DOHH2 (cell line): ENCODE data around the gene ARIH2.

Source experiments
- H3F3A ChIP-seq: fragments of 200-600 bp; sonication (generic), shearing (Covaris generic); 2 replicates; pipeline ENCODE4 v1.6.0; 2016; ENCODE audit warnings: antibody characterized with exemption, mild to moderate bottlenecking; ENCODE audit not compliant: control insufficient read depth, insufficient read depth
- H3K27ac ChIP-seq: fragments of 200-600 bp; sonication (generic); 2 replicates; pipeline ENCODE4 v1.5.1; 2014; ENCODE audit warnings: low read depth, mild to moderate bottlenecking, low read length, moderate library complexity
- H3K27me3 ChIP-seq: fragments of 200-600 bp; sonication (generic); 2 replicates; pipeline ENCODE4 v1.6.1; 2014; ENCODE audit warnings: mild to moderate bottlenecking, low read length, mixed read lengths; ENCODE audit not compliant: control insufficient read depth
- H3K36me3 ChIP-seq: fragments of 200-600 bp; sonication (generic); 2 replicates; pipeline ENCODE4 v1.6.1; 2014; ENCODE audit warnings: mild to moderate bottlenecking, low read length, moderate library complexity, mixed read lengths; ENCODE audit not compliant: control insufficient read depth
- H3K4me1 ChIP-seq: fragments of 200-600 bp; sonication (generic); 2 replicates; pipeline ENCODE4 v1.6.1; 2014; ENCODE audit warnings: mild to moderate bottlenecking, low read length, mixed read lengths; ENCODE audit not compliant: control insufficient read depth
- H3K4me2 ChIP-seq: fragments of 200-600 bp; sonication (generic); 2 replicates; pipeline ENCODE4 v1.6.0; 2014; ENCODE audit warnings: mild to moderate bottlenecking, low read length, moderate library complexity
- H3K4me3 ChIP-seq: fragments of 200-600 bp; sonication (generic); 2 replicates; pipeline ENCODE4 v1.5.1; 2014; ENCODE audit warnings: mild to moderate bottlenecking, low read length, mixed read lengths
- H3K79me2 ChIP-seq: fragments of 200-600 bp; sonication (generic); 2 replicates; pipeline ENCODE4 v1.6.1; 2014; ENCODE audit warnings: mild to moderate bottlenecking, low read length, mixed read lengths; ENCODE audit not compliant: control insufficient read depth
- H3K9me2 ChIP-seq: fragments of 200-600 bp; sonication (generic); replicated peaks from 2 replicates; pipeline ENCODE4 v1.6.1; 2014; ENCODE audit warnings: mild to moderate bottlenecking, low read length, mixed read lengths; ENCODE audit not compliant: control insufficient read depth
- H3K9me3 ChIP-seq: fragments of 200-600 bp; sonication (generic); 2 replicates; pipeline ENCODE4 v1.6.1; 2014; ENCODE audit warnings: antibody characterized with exemption, low read length, mixed read lengths; ENCODE audit not compliant: control insufficient read depth, insufficient read depth
- H4K20me1 ChIP-seq: fragments of 200-600 bp; sonication (generic); 2 replicates; pipeline ENCODE4 v1.6.0; 2014; ENCODE audit warnings: low read depth, mild to moderate bottlenecking, antibody characterized with exemption, low read length, moderate library complexity; ENCODE audit not compliant: control insufficient read depth, insufficient read depth
- CTCF ChIP-seq: fragments of 200-600 bp; sonication (generic); IDR thresholded peaks from one replicate; pipeline ENCODE4 v1.5.1; 2014; ENCODE audit warnings: antibody characterized with exemption, mild to moderate bottlenecking, low read depth, low read length; ENCODE audit not compliant: poor library complexity, severe bottlenecking
- EZH2phosphoT487 ChIP-seq: fragments of 200-600 bp; sonication (generic); IDR thresholded peaks from 2 replicates; pipeline ENCODE4 v1.6.1; 2017; ENCODE audit warnings: borderline replicate concordance, mild to moderate bottlenecking, antibody characterized with exemption, low read length, moderate library complexity, mixed read lengths

The ARIH2 gene

GRCh38 chr3:48990636-48991469, 72.2 kb downstream of the ARIH2 start:
- H4K20me1 ChIP-seq, result no peaks in the 10 kb centered on the region
- peaks cover 30% of the 10 kb centered on the region for H3K36me3 ChIP-seq
- H3K4me1 ChIP-seq, result peaks cover 29% of the 10 kb centered on the region
- H3K27me3 ChIP-seq, result no peaks in the 10 kb centered on the region
- H3K4me3 ChIP-seq, result peak overlapping the region; percentile 88
- TF ChIP-seq EZH2phosphoT487 (no peak), CTCF (peak; percentile 16)
- H3K27ac ChIP-seq, result peak overlapping the region; percentile 33; the same call in 1 of the 2 replicates
- no peaks in the 10 kb centered on the region for H3K9me3 ChIP-seq
- no peaks in the 10 kb centered on the region for H3K9me2 ChIP-seq
- H3F3A ChIP-seq, result peaks cover 10% of the 10 kb centered on the region
- H3K4me2 ChIP-seq, result peak overlapping the region; percentile 96
- H3K79me2 ChIP-seq, result peaks cover 37% of the 10 kb centered on the region

- H3K79me2 ChIP-seq, result peaks cover 37% of the 10 kb centered on the region
- no peaks in the 10 kb centered on the region for H3K27me3 ChIP-seq
- H3K36me3 ChIP-seq, result peaks cover 22% of the 10 kb centered on the region
- H3K4me2 ChIP-seq, result peak overlapping the region; percentile 96
- no peak overlapping the region for H3K27ac ChIP-seq
- peaks cover 29% of the 10 kb centered on the region for H3K4me1 ChIP-seq
- H3K9me3 ChIP-seq, result no peaks in the 10 kb centered on the region
- TF ChIP-seq CTCF (no peak), EZH2phosphoT487 (no peak)
- peak overlapping the region; percentile 88 for H3K4me3 ChIP-seq
- no peaks in the 10 kb centered on the region for H3K9me2 ChIP-seq
- no peaks in the 10 kb centered on the region for H4K20me1 ChIP-seq
- 0 out of 2 replicates have a peak, but pooled peaks cover 3% of the 10 kb centered on the region for H3F3A ChIP-seq
Measured at GRCh38 chr3:48991851-48992545, 73.4 kb downstream of the ARIH2 start.

- Histone ChIP-seq H4K20me1 (no peaks in the 10 kb centered on the region), H3F3A (0 out of 2 replicates have a peak, but pooled peaks cover 3% of the 10 kb centered on the region), H3K27ac (no peak overlapping the region), H3K4me2 (no peak overlapping the region), H3K27me3 (no peaks in the 10 kb centered on the region), H3K36me3 (peaks cover 22% of the 10 kb centered on the region), H3K79me2 (peaks cover 37% of the 10 kb centered on the region), H3K9me2 (no peaks in the 10 kb centered on the region), H3K9me3 (no peaks in the 10 kb centered on the region), H3K4me3 (no peak overlapping the region), H3K4me1 (peaks cover 24% of the 10 kb centered on the region)
- TF ChIP-seq EZH2phosphoT487, result no peak
- no peak for TF ChIP-seq CTCF
Measured at GRCh38 chr3:48993834-48994233, 75.2 kb downstream of the ARIH2 start.
